Measurements from ENCODE around the gene EPHA3. TPM values are rescaled to one million over a fixed set of nuclear protein-coding genes. Genes with fewer than 3 reads are reported as not detected.
A peak's percentile ranks its signal among the peaks of the same experiment; 100 is the strongest.

The EPHA3 gene
- total RNA-seq, 2 donors from 2014 or later: 3.5 to 10.2 TPM

- TF ChIP-seq CTCF (IDR thresholded peaks at IDR 0.05): no peak
- Histone ChIP-seq H3K27me3 (replicated peaks; ENCODE audit: insufficient read depth) (no peaks in the 10 kb centered on the region), H3K27ac (peak overlapping the region in 1 of 2 donors; percentile 35), H3K9me3 (no peaks in the 10 kb centered on the region), H3K4me1 (ENCODE audit: control insufficient read depth in 1 of 2, low read depth in 2 of 2) (peaks cover 7 to 12% of the 10 kb centered on the region in 2 donors), H3K36me3 (no peaks in the 10 kb centered on the region), H3K4me3 (no peak overlapping the region)
- DNase-seq (ENCODE audit: low spot score) (no peak), ATAC-seq (ENCODE audit: insufficient number of reproducible peaks, low FRiP score, low read depth) (no peak)
These were observed 312.3 kb downstream of the EPHA3 start for GRCh38 chr3:89419647-89420241.

DNA sequence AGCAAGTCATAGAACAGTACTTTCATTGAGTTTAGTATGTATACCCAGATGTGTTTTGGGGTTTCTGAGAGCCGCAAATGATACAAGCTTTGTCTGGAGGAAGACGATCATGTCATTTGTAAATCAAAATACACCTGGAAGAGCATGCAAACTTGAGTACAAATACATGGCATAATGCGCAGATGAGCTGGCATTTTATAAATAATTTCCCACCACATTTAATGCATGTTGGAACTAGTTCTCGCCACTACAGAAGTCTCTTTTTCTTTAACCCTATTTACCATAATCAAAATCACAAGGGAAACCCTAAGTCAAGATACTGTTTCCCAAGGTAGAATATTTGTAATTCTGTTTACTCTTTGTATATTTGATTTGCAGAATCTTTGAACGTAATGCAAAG is 318.6 kb downstream of the EPHA3 start:
- ATAC-seq (ENCODE audit: insufficient number of reproducible peaks, low FRiP score, low read depth) (no peak), DNase-seq (ENCODE audit: low spot score) (no peak)
- no peaks in the 10 kb centered on the region for H3K36me3 ChIP-seq
- no peaks in the 10 kb centered on the region for H3K27me3 ChIP-seq (replicated peaks; ENCODE audit: insufficient read depth)
- H3K27ac ChIP-seq: no peak overlapping the region
- no peak overlapping the region for H3K4me3 ChIP-seq
- no peak for TF ChIP-seq CTCF (IDR thresholded peaks at IDR 0.05)
- H3K9me3 ChIP-seq: no peaks in the 10 kb centered on the region
- H3K4me1 ChIP-seq (ENCODE audit: control insufficient read depth in 1 of 2, low read depth in 2 of 2): no peaks in the 10 kb centered on the region

DNA sequence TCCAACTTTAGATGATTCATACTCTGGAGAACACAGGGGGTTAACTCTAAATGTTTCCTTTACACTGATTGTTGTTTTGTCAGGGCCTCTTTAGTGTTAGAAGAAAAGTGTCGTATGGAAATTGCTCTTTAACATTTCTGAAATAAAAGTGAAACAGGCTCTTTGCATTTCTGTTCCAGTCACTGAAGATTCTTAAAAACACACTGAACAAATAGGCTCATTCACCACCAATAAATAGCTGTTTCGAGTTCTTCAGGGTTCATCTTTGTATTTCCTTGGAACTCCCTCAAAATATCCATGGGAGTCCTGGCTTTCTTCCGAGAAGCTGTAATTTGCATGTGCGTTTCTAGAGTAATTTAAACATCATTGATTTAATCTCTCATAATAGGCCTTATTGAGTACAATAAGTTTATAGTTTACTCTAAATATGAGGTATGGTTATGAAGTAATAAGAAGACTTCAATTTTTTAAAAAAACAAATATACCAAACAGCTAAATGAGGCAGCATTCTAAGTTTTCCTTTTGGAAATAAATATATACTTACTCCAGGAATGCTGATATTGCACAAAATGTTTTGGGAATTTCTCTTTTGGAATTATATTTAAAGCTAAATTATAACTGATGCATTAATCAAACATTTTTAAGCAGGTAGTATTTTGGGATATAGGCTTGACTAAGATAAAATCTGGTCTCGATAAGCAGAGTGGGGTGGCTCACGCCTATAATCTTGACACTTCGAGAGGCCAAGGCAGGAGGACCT is 327.4 kb downstream of the EPHA3 start:
- no peaks in the 10 kb centered on the region for H3K4me1 ChIP-seq (ENCODE audit: control insufficient read depth in 1 of 2, low read depth in 2 of 2)
- H3K9me3 ChIP-seq: no peaks in the 10 kb centered on the region
- ATAC-seq (ENCODE audit: insufficient number of reproducible peaks, low FRiP score, low read depth) (no peak), DNase-seq (ENCODE audit: low spot score) (no peak)
- H3K27ac ChIP-seq: no peak overlapping the region
- no peak overlapping the region for H3K4me3 ChIP-seq
- no peaks in the 10 kb centered on the region for H3K27me3 ChIP-seq (replicated peaks; ENCODE audit: insufficient read depth)
- no peaks in the 10 kb centered on the region for H3K36me3 ChIP-seq
- no peak for TF ChIP-seq CTCF (IDR thresholded peaks at IDR 0.05)

DNA sequence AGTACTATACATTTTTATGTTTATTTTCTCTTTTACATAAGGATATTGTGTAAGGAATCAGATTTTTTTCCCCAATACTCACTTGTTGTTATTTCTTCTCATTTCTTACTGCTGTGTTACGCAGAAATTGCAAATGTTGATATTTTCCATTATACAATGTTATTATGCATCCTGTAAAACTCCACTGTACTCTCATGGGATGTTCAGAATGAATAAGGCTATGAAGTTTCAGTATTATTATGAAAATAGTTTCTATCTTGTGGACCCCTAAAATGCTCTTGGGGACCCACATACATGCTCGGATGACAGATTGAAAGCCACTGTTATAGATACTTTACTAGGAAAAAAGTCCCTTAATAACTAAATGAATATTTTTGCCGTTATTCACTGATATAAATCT is 329.4 kb downstream of the EPHA3 start:
- ATAC-seq (ENCODE audit: insufficient number of reproducible peaks, low FRiP score, low read depth) (no peak), DNase-seq (ENCODE audit: low spot score) (no peak)
- Histone ChIP-seq H3K27me3 (replicated peaks; ENCODE audit: insufficient read depth) (no peaks in the 10 kb centered on the region), H3K36me3 (no peaks in the 10 kb centered on the region), H3K27ac (no peak overlapping the region), H3K4me3 (no peak overlapping the region), H3K4me1 (ENCODE audit: control insufficient read depth in 1 of 2, low read depth in 2 of 2) (no peaks in the 10 kb centered on the region), H3K9me3 (no peaks in the 10 kb centered on the region)
- no peak for TF ChIP-seq CTCF (IDR thresholded peaks at IDR 0.05)

GRCh38 chr3:89440386-89440785 is 333.0 kb downstream of the EPHA3 start:
- Histone ChIP-seq H3K4me3 (no peak overlapping the region), H3K9me3 (no peaks in the 10 kb centered on the region), H3K27ac (no peak overlapping the region), H3K36me3 (no peaks in the 10 kb centered on the region), H3K27me3 (replicated peaks; ENCODE audit: insufficient read depth) (no peaks in the 10 kb centered on the region), H3K4me1 (ENCODE audit: control insufficient read depth in 1 of 2, low read depth in 2 of 2) (no peaks in the 10 kb centered on the region)
- TF ChIP-seq CTCF (IDR thresholded peaks at IDR 0.05): no peak
- DNase-seq (ENCODE audit: low spot score) (no peak), ATAC-seq (ENCODE audit: insufficient number of reproducible peaks, low FRiP score, low read depth) (no peak)

All from thoracic aorta (tissue), 2 donors.